HepG2 (cell line): Measurements from ENCODE around the gene SAMD14. TPM values are rescaled to one million over a fixed set of nuclear protein-coding genes. Genes with fewer than 3 reads are reported as not detected.

Source experiments
- ATAC-seq: fragments of 200-7000 bp; cut with Tn5 transposase; 3 replicates; pipeline ENCODE4 v1.9.1; 2020; ENCODE audit warnings: mild to moderate bottlenecking, moderate library complexity
- BruUV-seq: library from RNA; stranded (reverse); fragments of 400-500 nt; replicated peaks from 2 replicates; lab custom pipeline; 2021; lab: Mats Ljungman, UMichigan
- CTCF ChIA-PET: fragments of 300-600 bp; formaldehyde crosslinking; extraction: SDS; loops from one replicate; lab custom pipeline; 2021; ENCODE audit warnings: low total read pairs, inconsistent platforms, low intra/inter-chr PET ratio; lab: Yijun Ruan, JAX
- POLR2A ChIA-PET: fragments of 350-600 bp; sonication (Branson Sonifier 250); formaldehyde crosslinking; loops from one replicate; lab custom pipeline; 2020; ENCODE audit warnings: antibody characterized with exemption, inconsistent platforms; lab: Yijun Ruan, JAX
- DNase-seq: peaks from one replicate; pipeline ENCODE4 v3.0.0-alpha.2; 2015; ENCODE audit warnings: low spot score
- FAIRE-seq: peaks from 3 replicates; lab custom pipeline; 2011; peaks lifted over from hg19 to GRCh38; lab: Jason Lieb, UNC
- H2AFZ ChIP-seq: one replicate; pipeline ENCODE4 v1.6.1; 2011; ENCODE audit warnings: low read length, inconsistent platforms
- H3K27ac ChIP-seq: fragments of 300-600 bp; 3 replicates; pipeline ENCODE4 v1.8.0; 2011; ENCODE audit warnings: mixed run types, mild to moderate bottlenecking, mixed read lengths, low read length, inconsistent platforms; ENCODE audit not compliant: insufficient read depth; ENCODE audit errors: extremely low read length
- H3K27me3 ChIP-seq, 2 experiments: fragments of 200-600 bp in 1 of 2; 2 replicates in 1 of 2; 3 replicates in 1 of 2; pipeline versions ENCODE4 v1.6.0 to v1.8.0; 2011; ENCODE audit warnings: low read length in 2 of 2, mild to moderate bottlenecking in 2 of 2, moderate library complexity in 2 of 2, inconsistent platforms in 1 of 2; ENCODE audit not compliant: insufficient read depth in 2 of 2, control insufficient read depth in 1 of 2
- H3K36me3 ChIP-seq, 2 experiments: fragments of 200-600 bp in 1 of 2; replicated peaks in 1 of 2; 2 replicates in 1 of 2; 3 replicates in 1 of 2; pipeline versions ENCODE4 v1.5.1 to v1.8.0; 2011; ENCODE audit warnings: low read length in 2 of 2, inconsistent platforms in 1 of 2; ENCODE audit not compliant: insufficient read depth in 2 of 2, control insufficient read depth in 1 of 2
- H3K4me1 ChIP-seq: 2 replicates; pipeline ENCODE4 v1.5.1; 2012; ENCODE audit warnings: low read length, inconsistent platforms; ENCODE audit not compliant: insufficient read depth
- H3K4me2 ChIP-seq: 2 replicates; pipeline ENCODE4 v1.6.0; 2011; ENCODE audit warnings: low read depth, low read length, inconsistent platforms
- H3K4me3 ChIP-seq, 3 experiments: fragments of 200-600 bp in 1 of 3; sonication (generic), shearing (Covaris generic) in 1 of 3; replicated peaks in 1 of 3; 2 replicates each; pipeline ENCODE4 v1.5.1; 2011 to 2016; ENCODE audit warnings: low read length in 3 of 3, inconsistent platforms in 2 of 3, low read depth in 2 of 3, mild to moderate bottlenecking in 2 of 3, control low read depth in 1 of 3, mixed read lengths in 1 of 3; ENCODE audit not compliant: insufficient read depth in 1 of 3
- H3K79me2 ChIP-seq: one replicate; pipeline ENCODE4 v1.6.1; 2011; ENCODE audit warnings: low read length, inconsistent platforms; ENCODE audit not compliant: insufficient read depth
- H3K9ac ChIP-seq: 2 replicates; pipeline ENCODE4 v1.6.0; 2011; ENCODE audit warnings: mild to moderate bottlenecking, low read depth, low read length, inconsistent platforms; ENCODE audit not compliant: insufficient read depth
- H3K9me3 ChIP-seq: 2 replicates; pipeline ENCODE4 v1.5.1; 2012; ENCODE audit warnings: mild to moderate bottlenecking, low read length
- H4K20me1 ChIP-seq: 2 replicates; pipeline ENCODE4 v1.6.0; 2011; ENCODE audit warnings: inconsistent platforms, mild to moderate bottlenecking, low read length, moderate library complexity; ENCODE audit not compliant: insufficient read depth
- ARNT2 ChIP-seq: sonication (generic); formaldehyde crosslinking; IDR thresholded peaks from 2 replicates; pipeline ENCODE4 v1.8.0; 2022; ENCODE audit warnings: mild to moderate bottlenecking, low read depth, missing genetic modification reagents, moderate library complexity
- CEBPB ChIP-seq: IDR thresholded peaks from 2 replicates; pipeline ENCODE4 v1.6.1; 2011; ENCODE audit warnings: low read depth, low read length, improper control_type of control experiment, borderline replicate concordance
- FOXP1 ChIP-seq, 2 experiments: fragments of 450-650 bp in 1 of 2; IDR thresholded peaks; 2 replicates each; pipeline ENCODE4 v1.6.1; 2017 to 2018; ENCODE audit warnings: antibody characterized with exemption in 1 of 2
- RFX1 ChIP-seq: fragments of 450-650 bp; IDR thresholded peaks from 2 replicates; pipeline ENCODE4 v1.6.1; 2017
- TAF1 ChIP-seq: sonication (generic); formaldehyde crosslinking; IDR thresholded peaks from 2 replicates; pipeline ENCODE4 v1.4.0; 2020; ENCODE audit warnings: missing genetic modification reagents
- TAF15 ChIP-seq: fragments of 200-400 bp; formaldehyde crosslinking; IDR thresholded peaks from one replicate; pipeline ENCODE4 v1.6.1; 2018; ENCODE audit warnings: mild to moderate bottlenecking, low read depth, low read length; ENCODE audit not compliant: poor library complexity, severe bottlenecking
- TOPORS ChIP-seq: sonication (generic); formaldehyde crosslinking; IDR thresholded peaks from 2 replicates; pipeline ENCODE4 v1.8.0; 2023; ENCODE audit warnings: mild to moderate bottlenecking, missing genetic modification reagents
- ZBTB43 ChIP-seq: sonication (generic); formaldehyde crosslinking; conservative IDR thresholded peaks from 2 replicates; pipeline ENCODE4 v1.4.0; 2020; ENCODE audit warnings: missing genetic modification reagents
- ZBTB7A ChIP-seq: sonication (generic); formaldehyde crosslinking; IDR thresholded peaks from 2 replicates; pipeline ENCODE4 v1.8.0; 2022; ENCODE audit warnings: mild to moderate bottlenecking, missing genetic modification reagents
- ZNF781 ChIP-seq: sonication (generic); formaldehyde crosslinking; IDR thresholded peaks from 2 replicates; pipeline ENCODE4 v1.5.1; 2020; ENCODE audit warnings: borderline replicate concordance, mild to moderate bottlenecking, missing genetic modification reagents; ENCODE audit errors: not compliant biosample characterization
- WGBS: methylation state at CpG from one replicate; pipeline ENCODE4 v1.1.6; 2017; ENCODE audit warnings: low lambda C conversion rate; 5-methylcytosine and 5-hydroxymethylcytosine counted together
- in situ Hi-C: cut with HindIII; loops from 2 replicates; pipeline ENCODE4 v1.10.0; 2017; ENCODE audit warnings: low pct_unique_long_range_greater_than_20kb; ENCODE audit not compliant: extremely low pct_ligation_motif_present
- intact Hi-C: fragments of 100-400 bp; cut with micrococcal nuclease; formaldehyde crosslinking; loops from one replicate; pipeline ENCODE4 v1.10.0; 2022; ENCODE audit not compliant: unreplicated experiment
- polyA plus RNA-seq, 8 experiments: library from polyadenylated mRNA; depleted of rRNA in 3 of 8; stranded (reverse) in 7 of 8; unstranded in 1 of 8; fragments of >200 nt; fragmentation: Illumina TruSeq in 4 of 8; extraction: Trizol in 4 of 8; gene quantifications; 2 replicates each; pipeline versions ENCODE4 v1.2.1 to v1.2.3, GENCODE V29; 2011 to 2016; ENCODE audit warnings: low read depth in 4 of 8, missing spikeins in 1 of 8, mixed read lengths in 1 of 8; ENCODE audit not compliant: insufficient read depth in 1 of 8
- total RNA-seq, 5 experiments: library from RNA; depleted of rRNA; stranded (reverse); fragments of >200 nt; fragmentation: Illumina TruSeq; extraction: Trizol; gene quantifications; 2 replicates each; pipeline ENCODE4 v1.2.3, GENCODE V29; 2016; ENCODE audit warnings: low read depth in 1 of 5

Gene SAMD14
- total and polyA plus RNA-seq, 2 of the 13 experiments (the other 11 are each of a cell fraction or from before 2014, with no cell fraction given) = 0.07 to 0.22 TPM

GRCh38 chr17:50075446-50076032, 54.4 kb downstream of the SAMD14 start:
- Histone ChIP-seq H3K79me2 (no peaks in the 10 kb centered on the region), H2AFZ (no peak overlapping the region), H3K9ac (no peak overlapping the region), H3K4me2 (no peak overlapping the region), H3K4me3 (no peak overlapping the region), H3K27me3 (peaks cover 0 to 26% of the 10 kb centered on the region in 2 experiments; a peak in 2 of 5 replicates), H3K9me3 (no peaks in the 10 kb centered on the region), H3K4me1 (no peaks in the 10 kb centered on the region), H3K36me3 (no peaks in the 10 kb centered on the region), H4K20me1 (peaks cover 3% of the 10 kb centered on the region; the same call in 1 of the 2 replicates), H3K27ac (no peak overlapping the region)
- no peak for TF ChIP-seq ZBTB43 (CRISPR knock-in tag)
- no peak for TF ChIP-seq ZNF781 (CRISPR knock-in tag)
- no peak for TF ChIP-seq ARNT2 (CRISPR knock-in tag)
- no peak for TF ChIP-seq RFX1
- TF ChIP-seq TOPORS = no peak
- TF ChIP-seq CEBPB = no peak
- no peak for TF ChIP-seq TAF15
- no peak for TF ChIP-seq TAF1 (CRISPR knock-in tag)
- TF ChIP-seq FOXP1 (IDR thresholded peaks at IDR 0.05) = no peak
- TF ChIP-seq FOXP1 (CRISPR knock-in tag; IDR thresholded peaks at IDR 0.05) = no peak
- TF ChIP-seq ZBTB7A (CRISPR knock-in tag) = no peak
- in situ Hi-C loops = no loop called here
- FAIRE-seq (no peak), ATAC-seq (no peak), DNase-seq (no peak)
- no TSS peak for BruUV-seq
- WGBS = 67% methylated on average over 12 of the region's 16 CpGs
- ChIA-PET CTCF (no interaction called here), POLR2A (no interaction called here)
- intact Hi-C loops = no loop called here
